Measurements from ENCODE around the gene LSM2.
A peak's percentile ranks its signal among the peaks of the same experiment; 100 is the strongest.

The LSM2 gene

GRCh38 chr6:31775633-31776484 is 30.9 kb downstream of the LSM2 start:
- Histone ChIP-seq H3K27ac (no peak overlapping the region), H3K27me3 (peaks cover 5% of the 10 kb centered on the region), H3K36me3 (peaks cover 14% of the 10 kb centered on the region), H3K4me3 (ENCODE audit: low read depth in 1 of 2, low read length in 1 of 2) (no peak overlapping the region), H3K9me3 (no peaks in the 10 kb centered on the region), H3K4me1 (ENCODE audit: control insufficient read depth in 1 of 2, insufficient read depth in 1 of 2, low read depth in 1 of 2, low read length in 1 of 2) (peaks cover 4 to 11% of the 10 kb centered on the region in 2 experiments)
- no peak for TF ChIP-seq CTCF (IDR thresholded peaks at IDR 0.05)

- Histone ChIP-seq H3K36me3 (peaks cover 11% of the 10 kb centered on the region), H3K4me3 (ENCODE audit: low read depth in 1 of 2, low read length in 1 of 2) (no peak overlapping the region), H3K27ac (no peak overlapping the region), H3K27me3 (peaks cover 5% of the 10 kb centered on the region), H3K9me3 (no peaks in the 10 kb centered on the region), H3K4me1 (ENCODE audit: control insufficient read depth in 1 of 2, insufficient read depth in 1 of 2, low read depth in 1 of 2, low read length in 1 of 2) (peaks cover 4 to 11% of the 10 kb centered on the region in 2 experiments)
- TF ChIP-seq CTCF (IDR thresholded peaks at IDR 0.05): no peak
These were observed 31.6 kb downstream of the LSM2 start for GRCh38 chr6:31775184-31775583.

- peaks cover 26 to 33% of the 10 kb centered on the region in 2 experiments for H3K4me1 ChIP-seq (ENCODE audit: control insufficient read depth in 1 of 2, insufficient read depth in 1 of 2, low read depth in 1 of 2, low read length in 1 of 2)
- no peak overlapping the region for H3K27ac ChIP-seq
- peaks cover 5% of the 10 kb centered on the region for H3K27me3 ChIP-seq
- H3K9me3 ChIP-seq: no peaks in the 10 kb centered on the region
- H3K4me3 ChIP-seq (ENCODE audit: low read depth in 1 of 2, low read length in 1 of 2): no peak overlapping the region
- H3K36me3 ChIP-seq: no peaks in the 10 kb centered on the region
- no peak for TF ChIP-seq CTCF (IDR thresholded peaks at IDR 0.05)
These were observed 34.8 kb downstream of the LSM2 start for GRCh38 chr6:31771992-31772358.

GRCh38 chr6:31770860-31771259 is 35.9 kb downstream of the LSM2 start:
- no peak overlapping the region for H3K27ac ChIP-seq
- TF ChIP-seq CTCF (IDR thresholded peaks at IDR 0.05): no peak
- H3K36me3 ChIP-seq: no peaks in the 10 kb centered on the region
- H3K4me3 ChIP-seq (ENCODE audit: low read depth in 1 of 2, low read length in 1 of 2): no peak overlapping the region
- H3K9me3 ChIP-seq: no peaks in the 10 kb centered on the region
- H3K4me1 ChIP-seq (ENCODE audit: control insufficient read depth in 1 of 2, insufficient read depth in 1 of 2, low read depth in 1 of 2, low read length in 1 of 2): peaks cover 26 to 27% of the 10 kb centered on the region in 2 experiments
- H3K27me3 ChIP-seq: no peaks in the 10 kb centered on the region

- peak; percentile 95 for TF ChIP-seq CTCF (IDR thresholded peaks at IDR 0.05)
- peak overlapping the region in 1 of 2 experiments; percentile 29 for H3K4me3 ChIP-seq (ENCODE audit: low read depth in 1 of 2, low read length in 1 of 2)
- H3K4me1 ChIP-seq (ENCODE audit: control insufficient read depth in 1 of 2, insufficient read depth in 1 of 2, low read depth in 1 of 2, low read length in 1 of 2): peaks cover 26 to 27% of the 10 kb centered on the region in 2 experiments
- H3K27me3 ChIP-seq: no peaks in the 10 kb centered on the region
- H3K36me3 ChIP-seq: no peaks in the 10 kb centered on the region
- peak overlapping the region; percentile 80 for H3K27ac ChIP-seq
- no peaks in the 10 kb centered on the region for H3K9me3 ChIP-seq
These were observed 36.9 kb downstream of the LSM2 start for GRCh38 chr6:31769684-31770371.

Data from neutrophil (primary cell).